ENCODE measurements around the gene HTRA3.

DNA sequence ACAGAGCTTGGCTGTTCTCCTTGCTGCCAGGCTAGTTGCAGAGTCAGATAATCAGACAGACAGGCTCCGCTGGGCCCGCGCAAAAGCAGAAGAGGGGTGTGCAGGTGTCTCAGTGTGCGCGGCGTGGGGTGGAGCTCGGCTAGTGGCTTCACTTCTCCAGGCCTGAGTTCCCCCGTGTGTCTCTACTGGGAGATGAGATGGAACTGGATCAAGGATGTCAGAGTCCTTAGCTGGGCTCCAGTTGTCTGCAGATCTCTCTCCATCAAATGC is 21.1 kb downstream of the HTRA3 start:
- TF ChIP-seq, protein P1, sequence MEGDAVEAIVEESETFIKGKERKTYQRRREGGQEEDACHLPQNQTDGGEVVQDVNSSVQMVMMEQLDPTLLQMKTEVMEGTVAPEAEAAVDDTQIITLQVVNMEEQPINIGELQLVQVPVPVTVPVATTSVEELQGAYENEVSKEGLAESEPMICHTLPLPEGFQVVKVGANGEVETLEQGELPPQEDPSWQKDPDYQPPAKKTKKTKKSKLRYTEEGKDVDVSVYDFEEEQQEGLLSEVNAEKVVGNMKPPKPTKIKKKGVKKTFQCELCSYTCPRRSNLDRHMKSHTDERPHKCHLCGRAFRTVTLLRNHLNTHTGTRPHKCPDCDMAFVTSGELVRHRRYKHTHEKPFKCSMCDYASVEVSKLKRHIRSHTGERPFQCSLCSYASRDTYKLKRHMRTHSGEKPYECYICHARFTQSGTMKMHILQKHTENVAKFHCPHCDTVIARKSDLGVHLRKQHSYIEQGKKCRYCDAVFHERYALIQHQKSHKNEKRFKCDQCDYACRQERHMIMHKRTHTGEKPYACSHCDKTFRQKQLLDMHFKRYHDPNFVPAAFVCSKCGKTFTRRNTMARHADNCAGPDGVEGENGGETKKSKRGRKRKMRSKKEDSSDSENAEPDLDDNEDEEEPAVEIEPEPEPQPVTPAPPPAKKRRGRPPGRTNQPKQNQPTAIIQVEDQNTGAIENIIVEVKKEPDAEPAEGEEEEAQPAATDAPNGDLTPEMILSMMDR (IDR thresholded peaks at IDR 0.05): no peak
- TF ChIP-seq POLR2A (IDR thresholded peaks at IDR 0.05): no peak
